Astrocyte (in vitro differentiated cells and primary cell): Measurements from ENCODE around the gene ME1. TPM values are rescaled to one million over a fixed set of nuclear protein-coding genes. Genes with fewer than 3 reads are reported as not detected.

Experiments used
- DNase-seq: peaks from one replicate; pipeline ENCODE4 v3.0.0-alpha.2; 2010; ENCODE audit warnings: low read depth
- FAIRE-seq: peaks from 2 replicates; lab custom pipeline; 2011; peaks lifted over from hg19 to GRCh38; lab: Jason Lieb, UNC
- H2AFZ ChIP-seq: 2 replicates; pipeline ENCODE4 v1.6.0; 2012; ENCODE audit warnings: low read depth, low read length, inconsistent platforms
- H3K27ac ChIP-seq: 2 replicates; pipeline ENCODE4 v1.5.1; 2011; ENCODE audit warnings: low read depth, low read length, inconsistent platforms
- H3K27me3 ChIP-seq: 2 replicates; pipeline ENCODE4 v1.6.0; 2011; ENCODE audit warnings: low read length, inconsistent platforms; ENCODE audit not compliant: insufficient read depth
- H3K36me3 ChIP-seq: 2 replicates; pipeline ENCODE4 v1.5.1; 2011; ENCODE audit warnings: low read length, inconsistent platforms; ENCODE audit not compliant: insufficient read depth
- H3K4me1 ChIP-seq: 2 replicates; pipeline ENCODE4 v1.5.1; 2011; ENCODE audit warnings: low read length, inconsistent platforms; ENCODE audit not compliant: insufficient read depth
- H3K4me2 ChIP-seq: 2 replicates; pipeline ENCODE4 v1.6.0; 2012; ENCODE audit warnings: low read length, inconsistent platforms
- H3K4me3 ChIP-seq: 2 replicates; pipeline ENCODE4 v1.5.1; 2011; ENCODE audit warnings: low read depth, mild to moderate bottlenecking, low read length, inconsistent platforms; ENCODE audit not compliant: insufficient read depth
- H3K79me2 ChIP-seq: 2 replicates; pipeline ENCODE4 v1.6.0; 2012; ENCODE audit warnings: mild to moderate bottlenecking, low read length, inconsistent platforms; ENCODE audit not compliant: insufficient read depth
- H3K9ac ChIP-seq: 2 replicates; pipeline ENCODE4 v1.6.0; 2012; ENCODE audit warnings: mild to moderate bottlenecking, low read length, inconsistent platforms
- H3K9me3 ChIP-seq: 2 replicates; pipeline ENCODE4 v1.5.1; 2012; ENCODE audit warnings: low read depth, mild to moderate bottlenecking, low read length, inconsistent platforms; ENCODE audit not compliant: insufficient read depth
- H4K20me1 ChIP-seq: 2 replicates; pipeline ENCODE4 v1.6.0; 2012; ENCODE audit warnings: low read length, inconsistent platforms; ENCODE audit not compliant: insufficient read depth
- H3K27ac Mint-ChIP-seq: one replicate; pipeline ENCODE4 v1.8.0; 2021; ENCODE audit warnings: mild to moderate bottlenecking, mixed read lengths; ENCODE audit not compliant: unreplicated experiment
- H3K27me3 Mint-ChIP-seq: one replicate; pipeline ENCODE4 v1.8.0; 2021; ENCODE audit warnings: low read depth, mixed read lengths; ENCODE audit not compliant: unreplicated experiment
- H3K36me3 Mint-ChIP-seq: one replicate; pipeline ENCODE4 v1.8.0; 2021; ENCODE audit warnings: low read depth, mixed read lengths; ENCODE audit not compliant: unreplicated experiment
- H3K4me1 Mint-ChIP-seq: one replicate; pipeline ENCODE4 v1.8.0; 2021; ENCODE audit warnings: low read depth, mixed read lengths; ENCODE audit not compliant: unreplicated experiment
- H3K4me3 Mint-ChIP-seq: one replicate; pipeline ENCODE4 v1.8.0; 2021; ENCODE audit warnings: mild to moderate bottlenecking, moderate library complexity, mixed read lengths; ENCODE audit not compliant: unreplicated experiment
- H3K9me3 Mint-ChIP-seq: one replicate; pipeline ENCODE4 v1.8.0; 2021; ENCODE audit warnings: mild to moderate bottlenecking, mixed read lengths; ENCODE audit not compliant: unreplicated experiment
- CTCF ChIP-seq: IDR thresholded peaks from 2 replicates; pipeline ENCODE4 v1.5.1; 2011; ENCODE audit warnings: low read depth, mild to moderate bottlenecking, inconsistent platforms, low read length, moderate library complexity; ENCODE audit not compliant: insufficient read depth
- EZH2 ChIP-seq: IDR thresholded peaks from 2 replicates; pipeline ENCODE4 v1.6.1; 2012; ENCODE audit warnings: mild to moderate bottlenecking, low read length, inconsistent platforms; ENCODE audit not compliant: insufficient read depth
- total RNA-seq: library from RNA; stranded (reverse); gene quantifications from 2 replicates; pipeline ENCODE4 v1.2.1, GENCODE V29; 2021

Gene ME1
- total RNA-seq, 1 donor from 2014 or later: 38.5 TPM

- peaks cover 12% of the 10 kb centered on the region for H3K4me1 Mint-ChIP-seq
- Histone ChIP-seq H3K9ac (no peak overlapping the region), H3K36me3 (no peaks in the 10 kb centered on the region), H2AFZ (no peak overlapping the region), H4K20me1 (no peaks in the 10 kb centered on the region), H3K79me2 (no peaks in the 10 kb centered on the region), H3K27ac (no peak overlapping the region), H3K9me3 (no peaks in the 10 kb centered on the region), H3K27me3 (no peaks in the 10 kb centered on the region), H3K4me3 (no peak overlapping the region), H3K4me1 (no peaks in the 10 kb centered on the region), H3K4me2 (peak overlapping the region; percentile 23)
- no peak for TF ChIP-seq CTCF
- TF ChIP-seq EZH2: no peak
- H3K27ac Mint-ChIP-seq: peak overlapping the region; percentile 56
- peak; percentile 50 for FAIRE-seq
- no peaks in the 10 kb centered on the region for H3K27me3 Mint-ChIP-seq
- H3K9me3 Mint-ChIP-seq: no peaks in the 10 kb centered on the region
- DNase-seq: peak; percentile 63
- H3K36me3 Mint-ChIP-seq: peaks cover 3% of the 10 kb centered on the region
- no peak overlapping the region for H3K4me3 Mint-ChIP-seq
Measured at GRCh38 chr6:83371423-83371822, 59.4 kb downstream of the ME1 start.

- no peak for TF ChIP-seq EZH2
- TF ChIP-seq CTCF: no peak
- H3K27ac Mint-ChIP-seq: no peak overlapping the region
- H3K9ac ChIP-seq: no peak overlapping the region
- peaks cover 14% of the 10 kb centered on the region for H3K4me1 Mint-ChIP-seq
- H3K9me3 Mint-ChIP-seq: no peaks in the 10 kb centered on the region
- no peak overlapping the region for H3K4me3 Mint-ChIP-seq
- no peaks in the 10 kb centered on the region for H3K27me3 Mint-ChIP-seq
- no peaks in the 10 kb centered on the region for H3K36me3 ChIP-seq
- H3K27ac ChIP-seq: no peak overlapping the region
- H3K4me3 ChIP-seq: no peak overlapping the region
- no peak overlapping the region for H3K4me2 ChIP-seq
- H4K20me1 ChIP-seq: no peaks in the 10 kb centered on the region
- H3K79me2 ChIP-seq: no peaks in the 10 kb centered on the region
- no peaks in the 10 kb centered on the region for H3K27me3 ChIP-seq
- FAIRE-seq (no peak), DNase-seq (no peak)
- no peaks in the 10 kb centered on the region for H3K4me1 ChIP-seq
- peaks cover 5% of the 10 kb centered on the region for H3K36me3 Mint-ChIP-seq
- no peak overlapping the region for H2AFZ ChIP-seq
- no peaks in the 10 kb centered on the region for H3K9me3 ChIP-seq
Measured at GRCh38 chr6:83370567-83370966, 60.3 kb downstream of the ME1 start.

- H3K4me1 Mint-ChIP-seq: peaks cover 14% of the 10 kb centered on the region
- DNase-seq (no peak), FAIRE-seq (no peak)
- Histone ChIP-seq H3K4me1 (no peaks in the 10 kb centered on the region), H3K9me3 (no peaks in the 10 kb centered on the region), H3K79me2 (no peaks in the 10 kb centered on the region), H4K20me1 (no peaks in the 10 kb centered on the region), H3K4me2 (no peak overlapping the region), H3K27me3 (no peaks in the 10 kb centered on the region), H2AFZ (no peak overlapping the region), H3K36me3 (no peaks in the 10 kb centered on the region), H3K4me3 (no peak overlapping the region), H3K9ac (no peak overlapping the region), H3K27ac (no peak overlapping the region)
- no peaks in the 10 kb centered on the region for H3K9me3 Mint-ChIP-seq
- H3K4me3 Mint-ChIP-seq: no peak overlapping the region
- H3K27ac Mint-ChIP-seq: no peak overlapping the region
- peaks cover 5% of the 10 kb centered on the region for H3K36me3 Mint-ChIP-seq
- no peaks in the 10 kb centered on the region for H3K27me3 Mint-ChIP-seq
- TF ChIP-seq CTCF (no peak), EZH2 (no peak)
Measured at GRCh38 chr6:83369692-83370091, 61.2 kb downstream of the ME1 start.
